Sciatic nerve (tissue), 2 donors: ENCODE measurements around the gene OTUD1. TPM values are rescaled to one million over a fixed set of nuclear protein-coding genes. Genes with fewer than 3 reads are reported as not detected.

Experiments
- ATAC-seq: fragments of 200-7000 bp; cut with Tn5 transposase; one replicate; pipeline ENCODE4 v1.9.1; 2020; ENCODE audit warnings: mild to moderate bottlenecking, moderate library complexity
- DNase-seq: peaks from one replicate; pipeline ENCODE4 v3.0.0-alpha.2; 2020; ENCODE audit warnings: low spot score
- intact Hi-C: fragments of 100-400 bp; cut with DNase I; formaldehyde crosslinking; loops from one replicate; pipeline ENCODE4 v1.14.2; 2022
- total RNA-seq: library from RNA; stranded (reverse); fragmentation: NEBNext Ultra II Directional; extraction: Animal tissue kit (Norgen Biotek cat#: 25700); gene quantifications from one replicate; pipeline ENCODE4 v1.2.1, GENCODE V29; 2021
- donor health status: DM: no; HTN: no; CAD: no.
- donor health status: DM: no; HTN: no; CAD: no.

OTUD1 gene
- total RNA-seq, 1 donor from 2014 or later, result 33.9 TPM

DNA sequence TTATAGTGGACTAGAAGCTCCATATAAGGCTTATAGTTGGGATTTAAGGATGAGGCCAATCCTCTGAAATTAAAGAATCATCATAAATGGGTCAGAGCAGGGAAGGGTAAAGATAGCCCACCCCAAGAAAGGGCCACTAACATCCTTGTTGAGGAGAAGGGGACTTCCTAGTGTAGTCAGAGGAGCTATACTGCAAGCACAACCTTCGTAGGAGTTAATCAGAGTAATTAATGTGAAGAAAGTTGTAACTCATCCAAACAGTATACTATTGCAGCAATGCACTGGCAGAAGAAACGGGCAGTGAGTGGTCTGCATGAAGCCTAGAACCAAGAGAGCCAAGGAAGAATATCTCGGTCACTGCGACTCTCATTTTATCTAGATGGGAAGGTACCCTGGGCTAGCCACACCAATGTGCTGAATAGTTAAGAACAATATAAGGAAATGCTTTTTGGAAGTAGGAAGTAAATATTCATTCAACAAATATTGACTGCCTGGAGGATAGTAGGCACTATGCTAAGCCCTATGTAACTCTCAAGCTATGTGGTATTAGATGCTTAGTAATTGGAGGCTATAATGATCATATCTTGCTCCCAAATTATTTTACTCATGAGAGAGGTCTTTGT is 13.3 kb downstream of the OTUD1 start:
- intact Hi-C loops, result no loop called here
- ATAC-seq, result no peak
- DNase-seq, result no peak

DNA sequence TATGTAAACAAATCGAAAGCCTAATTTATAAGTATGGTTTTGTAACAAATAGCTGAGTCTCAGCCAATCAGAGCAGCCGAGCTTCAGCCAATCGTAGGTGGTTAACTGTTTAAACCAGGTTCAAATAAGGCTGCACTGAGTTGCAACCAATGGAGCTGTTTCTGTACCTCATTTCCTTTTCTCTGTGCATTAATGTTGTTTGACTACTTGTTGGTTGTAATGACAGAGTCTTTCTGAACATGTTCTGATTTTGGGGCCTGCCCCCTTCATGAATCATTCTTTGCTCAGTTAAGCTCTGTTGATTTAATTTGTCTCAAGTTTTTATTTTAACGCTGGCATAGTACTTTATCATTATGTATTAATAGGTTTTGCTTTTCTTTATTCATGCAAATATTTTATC is 14.6 kb downstream of the OTUD1 start:
- intact Hi-C loops, result no loop called here
- DNase-seq (no peak), ATAC-seq (no peak)

DNA sequence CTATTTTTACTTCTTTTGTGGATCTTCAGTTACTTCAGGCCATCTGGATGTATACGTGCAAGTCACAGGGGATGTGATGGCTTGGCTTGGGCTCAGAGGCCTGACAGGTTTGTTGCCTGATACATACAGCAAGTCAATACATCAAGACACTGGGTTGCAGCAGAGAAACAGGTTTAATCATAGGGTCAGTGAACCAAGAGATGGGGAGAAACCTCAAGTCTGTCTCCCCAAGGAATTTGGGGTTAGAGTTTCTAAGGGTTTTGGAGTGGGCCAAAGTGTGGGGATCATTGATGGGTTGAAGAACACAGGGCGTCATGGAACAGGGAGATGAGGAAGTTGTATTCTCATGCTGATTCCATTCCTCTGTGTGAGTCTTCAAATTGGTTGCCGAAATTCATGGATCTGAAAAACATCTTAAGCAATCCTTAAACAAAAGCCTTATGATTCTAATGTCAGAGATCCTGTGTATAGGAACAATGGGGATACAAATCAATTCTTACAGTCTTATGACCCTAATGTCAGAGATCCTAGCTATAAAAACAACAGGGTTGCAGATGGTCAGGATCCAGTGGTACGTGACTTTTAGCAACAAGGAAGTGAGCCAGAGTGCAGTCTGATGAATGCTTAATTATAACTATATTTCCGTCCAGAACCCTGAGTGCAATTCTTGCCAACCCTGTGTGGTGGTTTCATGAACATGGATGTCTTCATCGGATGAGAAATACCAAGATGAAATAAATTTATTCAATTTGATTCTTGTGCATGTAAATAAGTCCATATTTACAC is 18.9 kb downstream of the OTUD1 start:
- ATAC-seq (no peak), DNase-seq (no peak)
- intact Hi-C loops, result no loop called here

DNA sequence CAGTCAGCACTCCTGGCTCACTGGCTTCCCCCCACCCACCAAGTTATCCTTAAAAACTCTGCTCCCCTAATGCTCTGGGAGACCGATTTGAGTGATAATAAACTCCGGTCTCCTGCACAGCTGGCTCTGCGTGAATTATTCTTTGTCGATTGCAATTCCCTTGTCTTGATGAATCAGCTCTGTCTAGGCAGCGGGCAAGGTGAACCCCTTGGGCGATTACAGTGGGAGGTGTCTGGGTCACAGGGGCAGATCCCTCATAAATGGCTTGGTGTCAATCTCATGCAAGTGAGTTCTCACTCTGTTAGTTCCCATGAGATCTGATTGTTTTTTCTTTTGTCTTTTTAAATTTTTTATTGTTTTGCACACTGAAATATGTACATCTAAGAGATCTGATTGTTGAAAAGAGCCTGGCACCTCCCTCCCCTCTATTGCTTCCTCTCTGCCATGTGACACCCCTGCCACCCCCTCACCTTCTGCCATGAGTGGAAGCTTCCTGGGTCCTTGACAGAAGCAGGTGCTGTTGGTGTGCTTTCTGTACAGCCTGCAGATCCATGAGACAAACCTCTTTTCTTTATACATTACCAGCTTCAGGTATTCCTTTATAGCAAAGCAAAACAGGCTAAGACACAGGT is 20.5 kb downstream of the OTUD1 start:
- no peak for DNase-seq
- intact Hi-C loops, result no loop called here
- no peak for ATAC-seq

DNA sequence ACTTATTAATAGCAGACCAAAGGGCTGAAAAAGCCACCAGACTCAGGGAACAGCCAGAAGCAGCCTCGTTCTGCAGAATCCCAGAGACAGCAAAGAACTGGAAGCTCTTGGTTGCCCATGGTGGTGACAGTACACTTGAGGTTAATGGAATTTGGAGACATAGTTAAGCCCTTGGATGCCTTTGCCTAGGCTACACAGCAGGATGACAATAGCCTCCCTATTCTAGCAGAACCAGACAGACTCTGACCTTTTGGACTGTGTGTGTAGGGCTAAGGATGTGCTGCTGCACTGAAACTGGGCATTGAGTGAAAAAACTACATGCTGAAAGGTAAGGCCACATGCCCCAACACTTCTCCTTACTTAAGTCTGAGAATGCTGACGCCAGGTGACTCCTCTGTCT is 22.7 kb downstream of the OTUD1 start:
- ATAC-seq (no peak), DNase-seq (no peak)
- intact Hi-C loops, result no loop called here

DNA sequence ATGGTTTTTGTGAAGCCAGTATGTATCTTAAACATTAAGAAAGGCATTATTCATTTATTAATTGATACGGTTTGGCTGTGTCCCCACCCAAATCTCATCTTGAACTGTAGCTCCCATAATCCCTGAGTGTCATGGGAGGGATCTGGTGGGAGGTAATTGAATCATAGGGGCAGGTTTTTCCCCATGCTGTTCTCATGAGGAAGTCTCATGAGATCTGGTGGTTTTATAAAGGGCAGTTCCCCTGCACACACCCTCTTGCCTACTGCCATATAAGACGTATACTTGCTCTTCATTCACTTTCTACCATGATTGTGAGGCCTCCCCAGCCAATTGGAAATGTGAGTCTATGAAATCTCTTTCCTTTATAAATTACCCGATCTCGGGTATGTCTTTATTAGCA is 28.1 kb downstream of the OTUD1 start:
- ATAC-seq (no peak), DNase-seq (no peak)
- intact Hi-C loops, result no loop called here

DNA sequence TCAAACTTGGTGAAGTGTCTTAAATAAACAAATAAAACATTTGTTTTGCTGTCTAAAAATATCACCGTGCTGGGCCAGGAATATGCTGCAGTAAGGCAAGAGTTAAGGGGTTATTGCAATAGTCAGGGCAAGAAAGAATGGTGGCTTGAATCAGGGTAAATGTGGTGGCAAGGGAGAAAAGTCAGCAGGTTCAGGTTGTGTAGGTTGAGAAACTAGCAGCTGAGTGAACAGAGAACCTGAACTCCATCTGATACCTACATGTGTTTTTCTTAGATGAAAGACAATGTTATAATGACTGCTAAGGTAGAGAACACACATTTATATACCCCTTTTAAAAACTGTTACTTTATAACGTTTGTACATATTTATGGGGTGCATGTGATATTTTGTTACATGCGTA is 28.7 kb downstream of the OTUD1 start:
- ATAC-seq, result no peak
- intact Hi-C loops, result no loop called here
- no peak for DNase-seq

DNA sequence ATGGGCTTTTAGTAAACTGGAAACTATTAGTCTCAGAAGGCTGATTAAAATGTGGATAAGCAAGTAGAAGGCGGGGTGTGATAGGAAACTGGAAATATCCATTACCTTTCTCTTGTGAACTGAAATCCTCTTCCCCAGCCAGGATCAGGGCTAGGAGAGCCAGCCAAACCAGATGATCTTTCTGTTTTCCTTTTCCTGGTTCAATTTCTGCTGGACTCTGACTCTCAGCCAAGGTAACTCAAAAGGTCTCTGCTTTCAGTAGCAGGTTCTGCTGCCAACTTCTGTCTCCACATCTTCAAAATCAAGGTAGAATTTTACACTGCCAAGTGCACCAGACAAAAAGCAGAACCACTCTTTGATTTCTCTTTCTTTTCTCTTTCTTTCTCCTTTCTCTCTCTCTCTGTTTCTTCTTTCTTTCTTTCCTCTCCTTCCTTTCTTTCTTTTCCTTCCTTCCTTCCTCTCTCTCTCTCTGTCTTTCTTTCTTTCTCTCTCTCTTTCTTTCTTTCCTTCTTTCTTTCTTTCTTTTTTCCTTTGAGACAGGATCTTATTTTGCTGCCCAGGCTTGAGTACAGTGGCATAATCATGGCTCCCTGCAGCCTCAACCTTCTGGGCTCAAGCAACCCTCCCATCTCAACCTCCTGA is 30.8 kb downstream of the OTUD1 start:
- no peak for DNase-seq
- peak; percentile 58 for ATAC-seq
- intact Hi-C loops, result no loop called here

DNA sequence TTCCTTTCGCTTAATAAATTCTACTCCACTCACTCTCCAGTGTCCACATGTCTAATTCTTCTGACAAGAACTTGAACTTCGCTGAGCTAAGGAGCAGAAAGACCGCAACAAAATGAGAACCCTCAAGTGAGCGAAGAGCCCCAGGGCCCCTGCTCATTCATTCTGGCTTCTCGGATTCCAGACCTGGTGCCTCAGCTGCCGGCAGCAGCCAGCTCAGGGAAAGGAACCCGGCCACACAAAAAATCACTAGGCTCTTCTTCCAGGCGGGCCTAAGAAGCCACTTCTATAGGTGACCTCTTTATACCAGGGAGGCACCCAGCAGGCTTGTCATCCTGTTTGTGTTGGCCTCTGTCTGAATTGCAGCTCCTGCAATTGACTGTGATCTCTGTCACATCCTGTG is 33.3 kb downstream of the OTUD1 start:
- DNase-seq, result no peak
- no peak for ATAC-seq
- intact Hi-C loops, result no loop called here

DNA sequence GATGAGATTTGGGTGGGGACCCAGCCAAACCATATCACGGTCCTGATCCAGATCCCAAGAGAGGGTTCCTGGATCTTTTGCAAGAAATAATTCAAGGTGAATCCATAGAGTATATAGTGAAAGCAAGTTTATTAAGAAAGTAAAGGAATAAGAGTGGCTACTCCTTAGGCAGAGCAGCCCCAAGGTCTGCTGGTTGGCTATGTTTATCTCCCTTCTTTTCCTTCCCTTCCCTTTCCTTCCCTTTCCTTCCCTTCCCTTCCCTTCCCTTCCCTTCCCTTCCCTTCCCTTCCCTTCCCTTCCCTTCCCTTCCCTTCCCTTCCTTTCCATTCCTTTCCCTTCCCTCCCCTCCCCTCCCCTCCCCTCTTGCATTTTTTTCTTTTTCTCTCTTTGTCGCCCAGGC is 35.2 kb downstream of the OTUD1 start:
- DNase-seq (no peak), ATAC-seq (no peak)
- intact Hi-C loops, result no loop called here

DNA sequence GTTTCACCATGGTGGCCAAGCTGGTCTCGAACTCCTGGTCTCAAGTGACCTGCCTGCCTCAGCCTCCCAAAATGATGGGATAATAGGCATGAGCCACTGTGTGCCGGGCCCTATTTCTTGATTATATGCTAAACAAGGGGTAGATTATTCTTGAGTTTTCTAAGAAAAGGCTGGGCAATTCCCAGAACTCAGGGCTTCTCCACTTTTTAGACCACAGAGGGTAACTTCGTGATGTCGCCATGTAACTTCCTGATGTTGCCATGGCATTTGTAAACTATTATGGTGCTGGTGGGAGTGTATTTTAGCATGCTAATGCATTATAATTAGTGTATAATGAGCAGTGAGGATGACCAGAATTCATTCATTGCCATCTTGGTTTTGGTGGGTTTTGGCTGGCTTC is 35.8 kb downstream of the OTUD1 start:
- ATAC-seq, result no peak
- no peak for DNase-seq
- intact Hi-C loops, result no loop called here

DNA sequence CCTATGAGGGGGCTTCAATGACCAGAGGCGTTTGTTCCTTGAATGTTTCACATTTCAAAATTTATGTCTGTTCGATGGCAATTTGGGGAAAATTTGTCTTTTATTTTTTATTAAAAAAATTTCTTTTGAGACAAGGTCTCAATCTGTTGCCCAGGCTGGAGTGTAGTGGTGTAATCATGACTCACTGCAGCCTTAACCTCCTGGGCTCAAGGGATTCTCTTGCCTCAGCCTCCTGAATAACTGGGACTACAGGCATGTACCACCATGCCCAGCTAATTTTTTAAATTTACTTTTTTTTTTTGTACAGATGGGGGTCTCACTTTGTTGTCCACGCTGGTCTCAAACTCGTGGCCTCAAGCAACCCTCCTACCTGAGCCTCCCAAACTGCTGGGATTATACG is 39.7 kb downstream of the OTUD1 start:
- DNase-seq (no peak), ATAC-seq (peak; percentile 57)
- intact Hi-C loops, result no loop called here

DNA sequence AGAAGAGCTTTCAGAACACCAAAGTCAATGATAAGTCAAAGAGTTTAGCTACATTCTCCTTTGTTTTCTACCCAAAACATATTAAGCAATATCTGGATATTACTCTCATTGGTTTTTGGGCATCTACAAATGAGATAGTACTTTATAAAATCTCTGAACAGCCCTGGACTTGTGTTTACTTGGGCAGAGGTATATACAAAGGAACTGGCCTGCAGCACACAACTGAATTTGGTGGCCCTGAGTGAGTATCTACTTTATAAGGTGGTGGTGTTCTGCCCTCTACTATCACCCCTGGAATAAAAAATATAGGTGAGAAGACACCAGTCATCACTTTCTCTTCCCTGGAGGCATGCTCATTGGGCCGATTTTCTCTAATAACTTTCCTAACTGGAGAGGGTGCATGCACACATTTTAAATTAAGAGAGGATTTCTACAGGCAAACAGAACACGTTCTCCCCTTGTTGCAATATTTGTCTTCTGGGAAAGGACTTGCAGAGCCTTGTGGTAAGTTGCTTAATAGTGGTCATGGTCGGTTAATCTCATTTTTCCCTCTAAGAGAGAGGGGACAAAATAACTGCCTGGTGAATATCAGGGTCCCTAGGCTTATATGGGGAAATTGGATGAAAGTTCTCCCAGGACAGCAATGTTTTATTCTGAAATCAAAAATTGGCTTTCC is 41.1 kb downstream of the OTUD1 start:
- ATAC-seq (peak; percentile 80), DNase-seq (no peak)
- intact Hi-C loops, result no loop called here

DNA sequence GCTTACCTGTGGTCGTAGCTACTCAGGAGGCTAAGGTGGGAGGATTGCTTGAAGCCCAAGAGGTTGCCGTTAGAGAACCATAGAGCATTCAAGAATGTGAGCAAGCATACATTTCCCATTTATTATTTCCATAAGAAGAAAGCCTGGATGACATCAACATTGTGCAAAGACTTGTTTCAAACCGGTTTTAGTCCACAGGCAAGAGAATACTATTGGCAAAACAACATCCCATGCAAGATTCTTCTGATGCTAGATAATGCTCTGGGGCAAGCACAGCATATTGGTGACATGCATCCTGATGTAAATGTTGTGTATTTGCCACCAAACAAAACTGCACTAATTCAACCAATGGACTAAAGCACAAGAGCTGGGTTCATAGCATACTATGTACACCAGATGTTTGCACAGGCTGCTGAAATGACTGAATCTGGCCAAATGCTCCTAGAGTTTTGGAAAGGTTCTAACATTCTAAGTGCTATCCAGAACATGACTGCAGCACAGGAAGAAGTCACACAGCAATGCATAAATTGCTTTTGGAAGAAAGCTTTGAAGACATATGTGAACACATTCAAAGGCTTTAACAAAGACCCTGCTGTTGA is 42.6 kb downstream of the OTUD1 start:
- DNase-seq (no peak), ATAC-seq (no peak)
- intact Hi-C loops, result no loop called here

DNA sequence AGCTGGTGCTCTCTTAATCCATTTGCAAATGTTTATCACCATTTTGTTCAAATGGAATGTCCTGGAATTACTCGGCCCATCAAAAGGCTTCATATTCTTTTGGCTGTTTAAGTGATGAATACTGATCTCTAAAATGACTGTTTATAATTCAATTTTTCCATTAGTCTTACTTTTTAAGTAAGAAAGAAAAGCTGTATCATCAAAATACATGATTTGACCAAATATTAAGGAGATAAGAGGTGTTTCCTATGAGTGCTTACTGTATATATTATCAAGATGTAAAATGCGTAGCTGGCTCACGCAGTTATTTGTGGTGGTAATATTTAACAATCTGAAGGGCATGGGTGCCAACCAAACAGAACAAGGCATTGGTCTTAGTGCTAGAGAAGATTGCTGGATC is 51.2 kb downstream of the OTUD1 start:
- ATAC-seq, result no peak
- intact Hi-C loops, result no loop called here
- DNase-seq, result no peak
